NCI-H2171 (cell line): ENCODE measurements around the gene USP43.

Experiments
- DNase-seq: peaks from one replicate; lab custom pipeline; 2025; lab: John Stamatoyannopoulos, UW

USP43 gene

DNA sequence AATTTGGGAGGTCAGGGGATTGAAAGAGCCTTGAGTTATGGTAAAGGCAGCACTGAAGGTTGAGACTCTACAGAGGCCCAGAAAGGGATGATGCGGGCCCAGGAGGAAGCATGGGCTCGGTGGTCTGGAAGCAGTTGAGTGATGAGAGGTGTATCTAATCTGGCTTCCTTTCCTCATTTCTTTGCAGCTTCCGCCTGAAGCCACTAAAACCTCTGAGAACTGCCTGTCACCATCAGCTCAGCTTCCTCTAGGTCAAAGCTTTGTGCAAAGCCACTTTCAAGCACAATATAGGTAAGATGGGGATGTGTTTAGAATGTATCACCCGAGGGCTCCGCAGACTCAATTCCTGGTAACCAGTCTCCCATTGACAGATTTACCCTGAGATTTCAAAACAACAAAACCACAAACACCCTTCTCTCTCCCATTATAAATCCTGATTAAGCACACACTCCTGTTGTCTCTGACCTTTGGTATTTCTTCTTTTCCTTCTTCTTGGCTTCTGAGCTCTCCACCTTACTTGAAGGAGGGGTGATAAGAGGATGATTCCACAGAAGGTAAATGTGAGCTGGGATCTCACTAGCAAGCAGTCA, 21.2 kb downstream of the USP43 start:
- DNase-seq: no peak

DNA sequence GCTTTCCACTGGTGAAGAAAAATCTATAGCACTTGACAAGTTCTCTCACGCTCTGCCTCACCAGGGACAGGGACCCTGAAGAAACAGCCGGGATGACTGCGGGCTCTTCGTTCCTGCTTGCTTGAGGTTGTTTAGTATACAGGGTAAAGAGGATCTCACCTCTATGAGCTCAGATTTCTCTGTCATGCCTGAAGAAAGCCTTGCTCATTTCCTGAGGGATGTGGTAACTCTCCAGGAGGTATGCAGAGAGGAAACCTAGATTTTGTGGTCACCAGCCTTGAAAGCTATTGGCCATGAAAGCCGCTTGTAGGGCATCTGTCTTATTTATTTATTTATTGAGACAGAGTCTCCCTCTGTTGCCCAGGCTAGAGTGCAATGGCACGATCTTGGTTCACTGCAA, 23.2 kb downstream of the USP43 start:
- no peak for DNase-seq

DNA sequence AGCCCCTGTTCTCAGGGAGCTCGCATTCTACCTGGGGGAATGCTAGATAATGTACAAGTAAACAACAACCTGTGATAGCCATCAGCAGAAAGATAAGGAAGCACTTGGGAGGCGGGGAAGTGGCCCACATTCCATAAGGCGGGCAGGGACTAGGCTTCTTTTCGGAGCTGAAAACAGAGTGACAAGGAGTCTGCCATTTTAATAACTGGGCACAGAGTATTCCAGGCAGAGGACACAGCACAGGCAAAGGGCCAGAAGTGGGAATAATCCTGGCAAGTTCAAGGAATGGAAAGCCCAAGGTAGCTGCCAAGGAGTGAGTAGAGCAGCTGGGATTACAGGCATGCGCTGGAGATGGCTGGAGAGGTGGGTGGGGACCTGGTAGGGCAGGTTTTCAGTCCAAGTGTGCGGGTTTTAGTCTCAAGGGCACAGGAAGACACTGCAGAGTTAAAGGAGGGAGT, 24.3 kb downstream of the USP43 start:
- DNase-seq: no peak

DNA sequence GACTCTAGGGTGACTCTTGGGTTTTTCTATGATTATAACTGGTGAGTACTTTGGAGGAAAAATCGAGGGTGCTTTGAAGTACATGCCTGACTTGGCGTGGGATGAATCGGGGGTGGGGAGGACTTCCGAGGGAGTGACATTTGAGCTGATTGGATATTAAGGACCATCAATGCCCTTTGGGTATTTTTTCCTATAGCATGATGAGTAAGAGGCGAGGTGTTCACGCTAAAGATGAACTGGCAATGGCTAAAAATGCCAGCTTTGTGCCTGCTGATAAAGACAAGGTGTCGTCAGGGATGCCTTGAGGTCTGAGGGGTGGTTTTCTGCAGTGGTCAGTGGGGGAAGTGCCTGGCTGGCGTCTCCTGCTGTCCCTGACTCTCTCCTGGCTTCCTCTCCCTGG, 25.3 kb downstream of the USP43 start:
- DNase-seq: no peak

DNA sequence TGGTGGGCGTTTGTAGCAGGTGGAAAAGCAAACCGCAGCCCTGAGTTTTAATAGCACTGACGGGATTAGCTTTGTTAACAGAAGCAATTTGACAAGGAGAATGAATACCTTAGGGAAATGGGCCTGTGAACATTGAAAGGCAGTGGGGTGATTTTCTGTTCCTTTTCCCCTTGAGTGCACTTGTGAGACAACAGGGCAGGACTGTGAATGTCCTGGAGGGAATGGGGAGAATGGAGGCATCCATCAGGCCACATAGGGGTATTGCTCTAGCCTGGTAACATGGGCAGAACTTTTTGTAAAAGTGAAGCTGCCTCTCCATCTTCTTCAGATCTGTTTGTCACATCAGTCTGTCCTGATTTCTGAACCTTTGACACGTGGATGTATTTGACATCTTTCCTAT, 26.2 kb downstream of the USP43 start:
- no peak for DNase-seq

DNA sequence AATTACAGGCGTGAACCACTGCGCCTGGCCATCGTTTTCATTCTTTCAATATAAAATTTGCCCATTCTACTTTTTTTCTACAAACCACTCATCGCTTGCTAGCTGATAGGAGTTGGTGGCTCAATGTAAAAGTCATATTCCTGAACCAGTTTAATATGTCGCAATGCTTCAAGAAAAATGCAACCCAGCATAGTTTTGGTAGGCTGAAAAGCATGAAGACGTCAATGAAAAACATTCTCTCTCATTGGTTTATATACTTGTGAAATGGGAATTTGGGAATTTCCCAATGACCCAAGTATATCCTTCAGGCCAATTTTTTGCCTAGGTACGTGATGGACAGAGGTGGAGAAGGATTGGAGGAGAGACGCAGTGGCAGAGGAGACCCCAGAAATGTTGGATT, 26.9 kb downstream of the USP43 start:
- DNase-seq: no peak

DNA sequence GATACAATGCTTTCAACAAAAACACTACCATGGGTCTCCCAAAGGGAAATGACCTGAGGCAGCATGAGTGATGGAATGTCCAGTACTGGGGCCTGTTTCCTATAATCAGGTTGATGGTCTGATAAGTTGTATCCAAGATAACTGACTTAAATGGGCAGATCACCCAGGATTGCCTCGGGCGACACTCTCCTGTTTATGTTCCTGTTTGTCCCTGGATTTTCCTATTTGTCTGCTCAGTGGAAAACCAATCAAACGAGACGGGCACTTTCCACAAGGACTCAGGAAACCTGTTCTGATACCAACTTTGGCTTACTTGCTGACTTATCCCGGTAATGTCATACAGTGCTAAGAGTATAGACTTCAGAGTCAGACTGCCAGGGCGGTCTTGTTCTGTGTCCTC, 27.4 kb downstream of the USP43 start:
- no peak for DNase-seq

DNA sequence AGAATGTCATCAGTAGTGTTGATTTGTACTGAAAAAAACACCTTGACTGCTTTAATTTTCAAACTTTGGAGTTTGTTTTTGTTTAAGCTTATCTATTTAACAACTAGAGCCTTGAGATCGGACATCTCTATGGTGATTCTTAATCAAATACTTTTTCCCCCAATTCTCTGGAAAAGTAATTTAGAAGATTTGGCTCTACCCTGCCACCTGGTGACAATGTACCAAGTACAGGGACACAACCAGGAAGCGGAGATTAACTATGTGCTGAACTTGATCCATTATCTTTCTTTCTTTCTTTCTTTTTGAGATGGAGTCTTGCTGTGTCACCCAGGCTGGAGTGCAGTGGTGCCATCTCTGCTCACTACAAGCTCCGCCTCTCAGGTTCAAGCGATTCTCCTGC, 30.8 kb downstream of the USP43 start:
- DNase-seq: no peak

DNA sequence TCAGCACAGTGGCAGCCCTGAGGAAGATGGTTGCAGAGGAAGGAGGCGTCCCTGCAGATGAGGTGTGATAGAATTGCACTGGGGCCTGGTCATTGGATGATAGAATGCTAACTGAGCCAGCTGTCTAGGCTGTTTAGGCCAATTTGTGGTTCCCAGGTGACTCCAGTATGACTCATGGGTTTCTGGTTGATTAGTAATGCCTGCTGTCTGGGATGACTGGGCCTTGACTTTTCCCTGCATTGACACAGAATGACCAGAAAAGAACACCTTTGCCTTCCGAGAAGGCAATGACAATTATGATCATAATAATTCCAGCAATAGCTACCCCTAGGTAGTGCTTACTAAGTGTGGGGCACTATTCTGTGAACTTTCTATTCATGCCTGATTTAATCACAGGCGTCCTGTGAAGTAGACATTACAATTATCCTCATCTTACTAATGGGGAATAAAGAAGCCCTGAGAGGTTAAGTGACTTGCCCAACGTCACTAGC, 31.5 kb downstream of the USP43 start:
- no peak for DNase-seq

DNA sequence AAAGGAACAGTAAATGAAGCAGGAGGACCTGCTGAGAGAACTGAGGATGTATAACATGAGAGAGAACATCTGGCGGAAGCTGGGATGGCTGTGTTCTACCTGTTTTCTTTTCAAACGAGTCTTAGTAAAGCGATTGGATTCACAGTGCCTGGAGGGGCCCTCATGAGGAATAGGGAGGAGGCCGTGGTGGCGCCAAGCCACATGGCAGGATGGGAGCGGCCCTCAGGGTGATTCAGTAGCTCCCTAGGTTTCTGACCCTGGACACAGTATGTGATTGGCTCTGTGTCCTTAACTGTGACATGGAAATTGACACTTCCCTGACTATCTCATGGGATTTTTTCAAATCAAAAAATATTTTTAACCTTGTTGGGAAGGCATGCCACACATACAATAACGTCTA, 32.1 kb downstream of the USP43 start:
- no peak for DNase-seq

DNA sequence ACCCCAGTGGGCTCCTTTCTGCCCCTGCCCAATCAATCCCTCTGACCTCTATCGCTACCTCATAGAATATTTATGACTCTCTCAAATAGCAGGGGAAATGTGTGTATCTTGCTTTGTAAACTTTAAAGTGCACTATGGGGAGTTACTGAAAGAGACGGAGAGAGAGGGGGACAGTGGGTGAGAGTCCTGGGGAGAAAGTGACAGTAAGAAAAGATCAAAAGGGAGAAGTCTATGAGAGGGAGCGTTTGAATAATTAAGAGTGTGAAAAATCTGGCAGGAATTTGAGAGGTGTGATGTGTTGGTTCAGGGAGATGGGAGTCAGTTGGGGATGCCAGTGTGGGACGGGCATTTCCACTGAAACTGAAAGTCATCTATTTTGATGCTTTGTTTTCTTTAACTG, 32.6 kb downstream of the USP43 start:
- DNase-seq: no peak

DNA sequence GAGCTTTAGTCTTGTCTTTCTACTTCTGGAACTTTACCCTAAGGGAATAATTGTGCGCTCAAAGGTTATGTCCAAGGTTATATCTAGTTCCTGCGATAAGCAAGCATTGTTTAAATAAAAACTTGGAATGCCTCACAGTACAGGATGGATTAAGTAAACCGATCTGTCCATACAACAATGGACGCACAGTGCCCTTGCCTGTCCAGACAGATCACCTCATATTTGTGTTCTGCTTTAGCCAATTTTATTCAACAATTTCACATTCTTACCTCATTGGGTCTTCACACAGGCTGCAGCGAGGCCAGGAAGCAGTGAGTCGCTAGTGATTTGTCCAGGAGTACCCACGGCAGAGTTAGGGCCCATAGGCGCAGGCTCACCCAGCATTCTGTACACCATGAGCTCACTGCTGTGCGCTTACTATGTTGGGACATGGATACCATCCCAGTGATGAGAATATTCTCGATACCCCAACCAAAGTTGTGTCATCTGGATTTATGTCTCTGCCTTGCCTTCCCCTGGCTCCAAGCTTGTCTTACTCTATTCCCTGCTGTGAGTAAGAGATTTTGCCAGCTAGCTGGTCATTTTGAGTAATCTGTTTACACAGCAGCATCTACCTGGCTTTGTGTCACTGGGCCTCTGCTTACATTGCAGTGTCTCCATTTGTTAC, 39.8 kb downstream of the USP43 start:
- no peak for DNase-seq

DNA sequence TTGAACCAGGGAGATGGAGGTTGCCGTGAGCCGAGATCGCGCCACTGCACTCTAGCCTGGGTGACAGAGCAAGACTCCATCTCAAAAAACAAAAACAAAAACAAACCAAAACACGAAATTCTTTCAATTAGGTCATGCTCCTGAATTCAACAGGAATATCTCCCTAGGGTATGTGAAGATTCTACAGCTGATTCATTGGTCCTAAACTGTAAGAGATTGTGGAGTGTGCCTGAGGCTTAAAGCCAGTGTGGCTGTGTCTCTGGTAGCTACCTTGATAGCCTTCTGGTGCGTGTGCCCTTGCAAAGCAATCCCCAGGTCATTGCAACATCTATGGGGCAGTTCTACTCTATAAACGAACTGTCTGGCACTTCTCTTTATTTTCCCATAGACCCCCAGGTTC, 48.4 kb downstream of the USP43 start:
- DNase-seq: no peak

DNA sequence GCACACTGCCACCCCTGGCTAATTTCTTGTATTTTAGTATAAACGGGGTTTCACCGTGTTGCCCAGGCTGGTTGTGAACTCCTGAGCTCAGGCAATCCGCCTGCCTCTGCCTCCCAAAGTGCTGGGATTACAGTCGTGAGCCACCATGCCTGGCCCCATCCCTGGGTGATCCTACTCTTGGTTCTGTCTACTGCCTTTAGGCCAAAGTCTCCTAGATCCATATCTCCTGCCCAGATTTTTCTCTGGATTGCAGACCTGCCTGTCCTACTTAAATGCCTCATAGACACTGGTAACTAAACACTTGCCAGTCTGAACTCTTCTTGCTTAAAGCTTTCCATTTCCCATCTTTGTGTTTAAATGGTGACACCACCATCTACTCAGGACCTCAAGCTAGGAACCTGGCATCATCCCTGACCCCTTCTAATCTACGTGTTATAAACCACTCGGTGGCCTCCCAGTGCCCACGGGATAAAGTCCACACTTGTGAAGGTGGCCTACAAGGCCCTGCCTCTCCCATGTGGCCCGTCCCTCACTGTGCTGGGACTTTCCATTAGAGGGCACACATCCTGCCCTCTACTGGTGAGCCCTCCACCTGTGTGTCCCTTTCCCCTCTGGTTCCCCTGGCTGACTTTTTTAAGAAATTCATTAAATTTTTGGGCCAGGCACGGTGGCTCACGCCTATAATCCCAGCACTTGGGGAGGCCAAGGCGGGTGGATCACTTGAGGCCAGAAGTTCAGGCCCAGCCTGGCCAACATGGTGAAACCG, 51.1 kb downstream of the USP43 start:
- no peak for DNase-seq

DNA sequence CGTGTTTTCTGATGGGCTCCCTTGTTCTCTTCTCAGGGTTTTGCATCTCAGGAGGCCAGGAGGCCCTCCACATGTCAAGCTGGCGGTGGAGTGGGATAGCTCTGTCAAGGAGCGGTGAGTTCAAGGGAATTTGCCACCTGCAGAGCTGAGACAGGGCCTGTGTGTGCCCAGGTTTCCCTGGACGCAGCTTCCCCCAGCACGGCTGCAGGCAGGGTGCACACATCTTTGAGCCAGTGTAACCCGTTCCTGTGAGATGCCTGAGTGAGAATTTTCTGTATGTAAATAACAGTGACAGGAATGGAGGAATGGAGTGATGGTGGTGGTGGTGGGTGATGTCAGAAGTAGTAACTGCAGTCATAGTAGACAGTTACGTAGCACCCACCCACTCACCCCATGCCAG, 54.8 kb downstream of the USP43 start:
- no peak for DNase-seq

DNA sequence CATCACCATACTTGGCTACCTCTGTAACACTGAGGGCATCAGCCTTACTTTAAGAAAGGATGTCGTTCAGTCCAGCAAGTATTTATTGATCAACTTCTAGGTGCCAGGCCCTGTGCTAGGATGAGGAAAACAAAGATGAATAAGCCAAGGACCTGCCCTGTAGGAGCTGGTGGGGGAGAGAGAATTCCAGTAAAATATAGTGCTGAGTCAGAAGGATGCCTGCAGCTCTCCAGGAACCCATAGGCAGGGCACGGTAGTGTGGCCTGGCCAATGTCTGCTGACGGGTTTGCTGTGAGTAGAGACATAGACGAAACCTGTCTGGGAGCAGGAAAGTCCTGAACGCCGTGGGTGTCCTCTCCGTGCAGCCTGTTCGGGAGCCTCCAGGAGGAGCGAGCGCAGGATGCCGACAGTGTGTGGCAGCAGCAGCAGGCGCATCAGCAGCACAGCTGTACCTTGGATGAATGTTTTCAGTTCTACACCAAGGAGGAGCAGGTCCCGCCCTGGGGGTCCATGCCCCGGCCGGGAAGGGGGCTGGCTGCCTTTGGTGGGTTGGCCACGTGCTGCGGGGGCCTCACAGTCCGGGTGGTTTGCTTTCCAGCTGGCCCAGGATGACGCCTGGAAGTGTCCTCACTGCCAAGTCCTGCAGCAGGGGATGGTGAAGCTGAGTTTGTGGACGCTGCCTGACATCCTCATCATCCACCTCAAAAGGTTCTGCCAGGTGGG, 55.6 kb downstream of the USP43 start:
- no peak for DNase-seq

DNA sequence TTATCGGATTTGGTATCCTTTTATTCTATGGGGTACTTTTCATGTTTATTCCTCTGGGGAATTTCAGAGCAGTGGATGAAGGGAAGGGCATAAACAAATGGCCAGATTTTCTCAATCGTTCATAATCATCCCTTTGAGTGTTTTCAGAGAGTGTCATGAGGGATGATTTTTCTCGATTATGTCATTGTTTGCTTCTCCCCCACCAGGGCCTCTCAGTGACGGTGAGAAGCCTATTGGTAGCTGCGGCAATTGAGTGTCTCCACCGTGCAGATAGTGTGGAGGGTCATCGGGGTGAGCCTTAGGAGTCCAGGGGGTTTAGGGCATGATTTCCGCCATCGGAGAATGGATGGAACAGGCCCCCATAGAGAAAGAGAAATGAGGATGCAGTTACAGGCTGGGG, 57.2 kb downstream of the USP43 start:
- DNase-seq: no peak

DNA sequence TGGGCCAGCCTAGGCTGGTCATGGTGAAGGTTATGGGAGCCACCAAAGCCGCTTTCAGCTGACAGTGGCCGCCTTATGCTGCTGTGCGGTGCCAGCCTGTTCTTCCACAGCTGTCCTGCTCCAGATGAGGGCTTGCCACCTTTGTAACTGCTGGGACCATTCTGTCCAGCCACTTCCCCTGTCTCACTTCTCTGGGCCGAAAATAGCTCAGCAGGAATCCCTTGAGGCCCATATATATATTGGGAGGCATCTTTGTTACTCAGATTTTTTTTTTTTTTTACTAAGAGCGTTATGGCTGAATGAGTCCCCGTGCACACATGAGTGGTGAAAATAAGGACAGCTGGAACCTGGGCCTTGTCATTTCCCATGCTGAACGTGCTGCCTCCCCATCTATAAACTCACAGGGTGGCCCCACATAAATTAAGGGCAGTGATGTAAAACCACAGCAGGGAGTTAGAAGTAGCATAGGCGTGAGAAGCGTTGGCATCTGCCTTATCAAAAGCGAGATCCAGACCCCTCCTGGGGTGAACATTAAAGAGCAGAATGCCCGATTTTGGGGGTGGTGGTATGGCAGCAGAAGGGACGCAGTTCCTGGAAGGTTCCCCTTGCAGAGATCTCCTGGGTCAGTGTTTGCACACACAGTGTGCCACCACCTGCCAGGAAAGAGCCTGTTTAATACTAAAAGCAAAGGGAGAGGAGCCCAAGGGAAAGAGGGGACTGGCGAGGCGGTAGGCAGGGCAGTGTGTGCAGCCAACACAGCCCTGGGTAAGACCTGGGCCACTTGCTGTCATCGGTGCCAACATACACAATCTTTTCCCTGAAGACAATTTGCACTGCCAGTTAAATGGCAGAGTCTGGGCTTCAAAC, 57.8 kb downstream of the USP43 start:
- no peak for DNase-seq

DNA sequence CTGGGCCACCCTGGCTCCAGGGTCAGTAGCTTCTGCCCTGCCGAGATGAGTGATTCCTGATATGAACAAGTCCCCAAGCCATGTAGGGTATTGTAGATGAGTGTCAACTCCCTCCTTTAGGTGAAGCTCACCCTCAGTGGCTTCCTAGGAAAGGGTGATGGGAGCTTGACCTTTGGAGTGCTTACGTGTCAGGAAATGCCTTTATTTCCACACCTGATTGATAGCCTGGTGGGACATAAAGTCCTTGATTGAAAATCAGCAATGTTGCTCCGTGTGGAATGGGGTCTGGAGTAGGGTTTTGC, 58.4 kb downstream of the USP43 start:
- no peak for DNase-seq

DNA sequence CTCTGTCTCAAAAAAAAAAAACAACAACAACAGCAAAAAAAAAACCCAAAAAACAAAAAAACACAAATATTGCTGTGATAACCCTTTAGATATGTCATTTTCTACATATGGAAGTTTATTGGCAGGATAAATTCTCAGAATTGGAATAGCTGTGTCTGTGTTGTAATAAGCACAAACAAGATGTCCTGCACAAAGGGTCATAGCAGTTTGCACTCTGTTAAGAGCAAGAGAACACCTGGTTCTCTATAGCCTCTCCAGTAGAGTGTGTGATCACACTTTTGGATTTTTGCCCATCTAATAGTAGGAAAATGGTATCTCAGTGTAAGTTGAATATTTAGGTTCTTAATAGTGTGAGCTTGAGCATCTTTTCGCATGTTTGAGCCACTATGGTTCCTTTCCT, 60.4 kb downstream of the USP43 start:
- no peak for DNase-seq

DNA sequence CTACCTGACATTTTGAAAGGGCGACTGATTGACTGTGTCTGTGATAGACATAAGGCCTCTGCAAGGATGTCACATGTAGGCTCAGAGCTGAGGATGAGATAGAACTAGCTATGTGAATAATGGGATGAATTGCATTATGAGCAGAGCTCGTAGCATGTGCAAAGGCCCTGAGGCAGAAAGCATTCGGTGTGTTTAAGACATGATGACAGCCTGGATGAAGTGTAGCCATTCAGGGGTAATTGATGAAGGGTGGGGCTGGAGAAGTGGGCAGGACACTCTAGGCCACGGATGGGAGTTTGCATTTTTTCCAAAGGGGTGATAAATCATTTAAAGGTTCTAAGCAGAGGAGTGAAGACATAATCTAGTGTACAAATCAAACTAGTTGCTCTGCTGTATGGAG, 62.6 kb downstream of the USP43 start:
- no peak for DNase-seq

DNA sequence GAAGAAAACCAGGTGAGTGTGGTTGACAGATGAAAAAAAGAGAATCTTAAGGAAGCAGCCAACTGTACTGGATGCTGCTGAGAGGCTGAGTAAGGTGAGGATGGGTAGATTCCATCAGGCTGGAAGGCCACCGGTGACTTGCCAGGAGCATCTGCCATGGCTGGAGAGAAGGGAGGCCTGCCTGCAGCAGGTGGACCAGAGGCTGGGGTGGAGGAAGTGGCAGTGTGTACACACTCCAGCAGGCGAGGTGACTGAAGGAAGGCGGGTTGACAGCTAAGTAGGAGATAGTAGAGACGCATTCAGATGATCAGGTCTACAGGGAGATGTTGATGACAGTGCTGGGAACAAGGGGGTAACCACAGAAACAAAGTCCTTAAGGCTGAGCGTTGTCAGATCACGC, 69.5 kb downstream of the USP43 start:
- DNase-seq: no peak
